Stimulated activated naive CD8-positive, alpha-beta T cell treated with anti-CD3 and anti-CD28 coated beads, Interleukin-15, amount 100 ng/mL, for 72 hours (primary cell): Measurements from ENCODE around the gene BLACAT1.

Experiments used
- ATAC-seq: fragments of 150-1000 bp; cut with Tn5 transposase; 2 replicates; pipeline ENCODE4 v1.10.0; 2021; ENCODE audit warnings: mild to moderate bottlenecking, moderate library complexity
- DNase-seq, 2 donors: peaks; one replicate each; pipeline ENCODE4 v3.0.0; 2021 to 2022
- H3K27ac Mint-ChIP-seq, 2 donors: one replicate each; pipeline ENCODE4 v1.8.0; 2022; ENCODE audit warnings: mild to moderate bottlenecking in 2 of 2, mixed read lengths in 2 of 2, moderate library complexity in 2 of 2
- H3K27me3 Mint-ChIP-seq: one replicate; pipeline ENCODE4 v1.8.0; 2022; ENCODE audit warnings: mixed read lengths
- H3K4me1 Mint-ChIP-seq: one replicate; pipeline ENCODE4 v1.8.0; 2022; ENCODE audit warnings: mild to moderate bottlenecking, mixed read lengths
- H3K4me3 Mint-ChIP-seq, 2 donors: one replicate each; pipeline ENCODE4 v1.8.0; 2022; ENCODE audit warnings: mild to moderate bottlenecking in 2 of 2, mixed read lengths in 2 of 2, moderate library complexity in 1 of 2
- H3K9me3 Mint-ChIP-seq, 2 donors: one replicate each; pipeline ENCODE4 v1.8.0; 2022; ENCODE audit warnings: mixed read lengths in 2 of 2

The BLACAT1 gene

DNA sequence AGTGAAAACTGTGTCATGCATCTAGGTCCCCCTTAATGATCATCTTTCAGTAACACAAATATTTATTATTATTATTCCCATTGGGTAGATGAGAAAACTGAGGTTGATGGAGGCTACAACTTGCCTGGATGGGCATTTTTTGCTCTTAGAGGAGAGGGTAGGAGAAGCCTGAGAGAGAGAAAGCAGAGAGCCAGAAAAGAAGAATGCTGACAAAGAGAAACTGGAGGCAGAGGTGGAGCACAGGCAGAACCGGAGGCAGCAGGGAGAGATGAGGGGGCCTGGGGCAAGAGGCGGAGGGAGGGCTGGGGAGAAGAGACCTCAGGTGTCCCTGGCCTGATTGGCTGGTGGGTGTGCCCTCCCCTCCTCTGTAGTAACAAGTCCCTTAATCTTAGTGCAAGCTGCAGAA, 4.1 kb downstream of the BLACAT1 start:
- H3K9me3 Mint-ChIP-seq, result no peaks in the 10 kb centered on the region
- peaks cover 63% of the 10 kb centered on the region for H3K27me3 Mint-ChIP-seq
- no peak for ATAC-seq
- H3K4me3 Mint-ChIP-seq, result no peak overlapping the region
- no peak overlapping the region for H3K27ac Mint-ChIP-seq
- peaks cover 22% of the 10 kb centered on the region for H3K4me1 Mint-ChIP-seq
- DNase-seq, result no peak

DNA sequence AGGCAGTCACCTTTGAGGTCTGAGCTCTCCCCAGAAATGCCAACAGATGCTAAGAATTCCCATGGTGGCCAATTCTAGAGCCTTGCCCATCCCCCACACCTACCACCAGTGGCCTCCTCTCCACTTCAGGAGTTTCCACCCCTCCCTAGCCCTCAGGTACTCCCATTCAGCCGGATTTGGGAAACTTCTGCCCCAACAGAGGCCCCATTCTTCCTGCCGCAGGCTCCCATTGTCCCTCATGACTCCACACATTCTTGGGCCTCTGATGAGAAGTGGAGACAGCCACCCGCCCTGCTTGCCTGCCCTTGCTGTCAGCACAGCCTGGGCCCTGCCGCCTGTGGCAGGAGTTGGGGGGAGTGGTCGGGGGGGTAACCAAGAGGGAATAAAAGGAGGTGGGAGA, 4.6 kb downstream of the BLACAT1 start:
- Mint-ChIP-seq H3K27me3 (peaks cover 57% of the 10 kb centered on the region), H3K9me3 (no peaks in the 10 kb centered on the region), H3K4me3 (no peak overlapping the region), H3K4me1 (peaks cover 17% of the 10 kb centered on the region), H3K27ac (no peak overlapping the region)
- ATAC-seq (no peak), DNase-seq (no peak)

DNA sequence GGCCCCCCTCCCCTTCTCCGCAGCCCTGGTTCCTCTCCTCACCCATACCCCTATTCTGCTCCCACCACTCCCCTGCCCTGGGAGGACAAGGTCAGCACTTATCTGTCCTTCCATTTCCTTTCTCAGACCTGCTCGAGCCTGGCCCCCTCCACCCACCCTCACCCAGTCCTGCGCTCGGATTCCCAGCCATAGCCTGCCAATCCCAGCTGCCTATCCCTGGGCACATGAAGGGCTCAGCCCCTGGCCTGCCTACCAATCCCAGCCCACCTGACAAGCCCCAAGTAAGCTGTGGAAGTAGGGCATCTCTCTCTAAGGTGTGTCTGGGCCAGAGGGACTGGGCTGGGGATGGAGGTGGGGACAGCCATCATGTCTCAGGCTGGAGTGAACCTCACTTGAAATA, 5.4 kb downstream of the BLACAT1 start:
- peak; percentile 2 for ATAC-seq
- H3K27ac Mint-ChIP-seq, result no peak overlapping the region
- peaks cover 9% of the 10 kb centered on the region for H3K4me1 Mint-ChIP-seq
- peaks cover 50% of the 10 kb centered on the region for H3K27me3 Mint-ChIP-seq
- H3K9me3 Mint-ChIP-seq, result no peaks in the 10 kb centered on the region
- no peak overlapping the region for H3K4me3 Mint-ChIP-seq
- DNase-seq, result no peak

GRCh38 chr1:205449750-205450443, 5.9 kb downstream of the BLACAT1 start:
- ATAC-seq, result peak; percentile 72
- Mint-ChIP-seq H3K27ac (peak overlapping the region; percentile 70 to 88), H3K4me1 (peaks cover 8% of the 10 kb centered on the region), H3K27me3 (peaks cover 44% of the 10 kb centered on the region), H3K9me3 (no peaks in the 10 kb centered on the region), H3K4me3 (peak overlapping the region; percentile 14 to 36)
- peak in 1 of 2 donors; percentile 33 for DNase-seq

DNA sequence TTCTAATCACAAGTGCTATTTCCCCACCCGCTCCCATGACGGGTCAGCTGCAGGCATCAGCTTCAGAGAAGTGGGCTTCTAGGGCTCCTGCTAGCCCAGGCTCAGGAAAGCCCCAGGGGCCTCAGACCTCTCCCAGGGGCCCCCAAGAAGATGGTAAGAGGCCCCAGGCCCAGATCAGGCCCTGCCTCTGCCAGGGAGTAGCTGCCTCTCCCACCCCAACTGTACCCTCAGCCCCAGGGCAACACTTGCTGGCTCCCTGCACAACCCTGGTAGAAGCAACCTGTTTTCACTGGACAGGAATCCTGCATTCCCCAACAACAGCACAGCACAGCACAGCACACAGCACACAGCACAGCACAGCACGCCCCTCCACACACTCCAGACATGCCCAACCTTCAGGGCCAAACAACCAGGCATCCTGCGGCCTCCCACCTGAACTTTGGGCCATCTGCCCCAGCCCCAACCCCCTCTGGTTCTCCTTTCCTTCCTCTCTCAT, 6.5 kb downstream of the BLACAT1 start:
- peaks cover 13% of the 10 kb centered on the region for H3K4me1 Mint-ChIP-seq
- ATAC-seq, result peak; percentile 25

DNA sequence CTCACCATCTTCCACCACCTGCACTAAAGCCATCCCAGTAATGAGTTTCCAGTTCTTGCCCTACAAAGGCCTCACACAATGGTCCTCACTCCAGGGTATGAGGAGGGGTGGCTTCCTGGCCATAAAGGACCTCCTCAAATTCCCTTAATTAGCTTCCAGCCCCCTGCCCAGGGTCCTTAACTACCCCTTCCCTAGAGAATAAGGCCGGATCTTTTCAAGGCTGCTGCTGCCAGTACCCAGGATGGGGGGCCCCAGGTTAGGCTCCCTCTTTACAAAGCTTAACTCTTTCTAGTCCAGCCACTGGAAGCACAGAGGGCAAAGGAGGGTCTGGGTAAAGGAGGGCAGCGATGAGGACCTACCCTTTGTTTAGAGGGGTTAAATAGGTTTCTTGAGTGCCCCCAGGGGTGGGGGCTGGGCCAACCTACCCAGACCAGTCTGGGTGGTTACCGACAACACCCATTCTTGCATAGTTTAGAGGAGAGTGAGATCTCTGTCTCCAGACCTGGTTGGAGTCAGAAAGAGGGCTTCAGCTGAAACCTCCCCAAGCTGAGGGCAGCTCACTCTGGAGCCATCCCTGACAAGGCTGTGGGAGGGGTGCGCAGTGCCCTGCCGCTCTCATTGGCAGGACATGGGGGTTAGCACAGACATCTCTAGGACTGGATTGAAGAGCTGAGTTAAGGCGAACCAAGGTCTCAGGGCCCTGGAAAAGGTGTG, 7.1 kb downstream of the BLACAT1 start:
- peaks cover 42% of the 10 kb centered on the region for H3K27me3 Mint-ChIP-seq
- ATAC-seq (no peak), DNase-seq (no peak)
- no peaks in the 10 kb centered on the region for H3K9me3 Mint-ChIP-seq
- no peak overlapping the region for H3K4me3 Mint-ChIP-seq
- H3K27ac Mint-ChIP-seq, result peak overlapping the region in 1 of 2 donors; percentile 86
- H3K4me1 Mint-ChIP-seq, result peaks cover 14% of the 10 kb centered on the region

More for the DNA sequence above, 6.5 kb downstream of the BLACAT1 start:
- H3K27ac Mint-ChIP-seq, result peak overlapping the region; percentile 70 to 88
- H3K4me3 Mint-ChIP-seq, result peak overlapping the region; percentile 14 to 36
- peaks cover 42% of the 10 kb centered on the region for H3K27me3 Mint-ChIP-seq
- H3K9me3 Mint-ChIP-seq, result no peaks in the 10 kb centered on the region
- no peak for DNase-seq

GRCh38 chr1:205447457-205448341, 8.1 kb downstream of the BLACAT1 start:
- ATAC-seq (no peak), DNase-seq (no peak)
- H3K4me3 Mint-ChIP-seq, result no peak overlapping the region
- peaks cover 35% of the 10 kb centered on the region for H3K27me3 Mint-ChIP-seq
- H3K9me3 Mint-ChIP-seq, result no peaks in the 10 kb centered on the region
- peaks cover 14% of the 10 kb centered on the region for H3K4me1 Mint-ChIP-seq
- H3K27ac Mint-ChIP-seq, result no peak overlapping the region

DNA sequence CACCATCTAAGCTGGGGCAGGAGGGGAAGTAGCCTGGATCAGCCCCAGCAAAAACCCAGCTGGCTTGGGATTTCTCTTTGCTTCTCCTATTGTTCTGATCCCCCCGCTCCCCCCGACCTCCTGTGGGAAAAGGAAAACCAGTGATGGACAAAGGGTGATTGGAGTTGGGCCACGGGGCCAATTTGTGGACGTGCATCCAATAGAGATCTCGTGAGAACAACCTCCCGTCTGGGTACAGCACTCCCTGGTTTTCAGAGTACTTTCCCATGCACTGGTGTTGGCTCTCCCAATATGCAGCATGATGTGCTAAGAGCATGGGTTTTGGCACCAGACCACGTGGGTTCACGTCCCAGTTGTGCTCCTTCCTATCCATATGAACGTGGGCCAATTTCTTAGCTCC, 9.0 kb downstream of the BLACAT1 start:
- H3K4me3 Mint-ChIP-seq, result no peak overlapping the region
- H3K27ac Mint-ChIP-seq, result no peak overlapping the region
- H3K27me3 Mint-ChIP-seq, result peaks cover 26% of the 10 kb centered on the region
- peaks cover 17% of the 10 kb centered on the region for H3K4me1 Mint-ChIP-seq
- H3K9me3 Mint-ChIP-seq, result no peaks in the 10 kb centered on the region
- DNase-seq, result no peak
- ATAC-seq, result no peak

DNA sequence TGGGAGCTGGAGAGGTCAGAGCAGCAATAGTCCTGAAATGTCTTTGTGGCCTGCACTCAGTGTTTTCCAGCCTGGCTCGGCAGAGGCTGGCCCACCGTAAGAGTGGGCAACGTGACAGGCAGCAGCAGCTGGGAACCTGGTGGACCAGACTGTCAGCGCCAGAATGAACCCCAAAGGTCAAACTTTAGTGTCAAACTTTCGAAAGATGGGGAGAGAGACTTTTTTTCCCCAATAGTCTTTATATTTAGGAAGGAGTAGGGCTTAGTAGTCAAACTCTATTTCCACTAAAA, 10.3 kb downstream of the BLACAT1 start:
- Mint-ChIP-seq H3K9me3 (no peaks in the 10 kb centered on the region), H3K4me3 (no peak overlapping the region), H3K27me3 (peaks cover 14% of the 10 kb centered on the region), H3K4me1 (peaks cover 30% of the 10 kb centered on the region), H3K27ac (no peak overlapping the region)
- ATAC-seq (no peak), DNase-seq (no peak)

DNA sequence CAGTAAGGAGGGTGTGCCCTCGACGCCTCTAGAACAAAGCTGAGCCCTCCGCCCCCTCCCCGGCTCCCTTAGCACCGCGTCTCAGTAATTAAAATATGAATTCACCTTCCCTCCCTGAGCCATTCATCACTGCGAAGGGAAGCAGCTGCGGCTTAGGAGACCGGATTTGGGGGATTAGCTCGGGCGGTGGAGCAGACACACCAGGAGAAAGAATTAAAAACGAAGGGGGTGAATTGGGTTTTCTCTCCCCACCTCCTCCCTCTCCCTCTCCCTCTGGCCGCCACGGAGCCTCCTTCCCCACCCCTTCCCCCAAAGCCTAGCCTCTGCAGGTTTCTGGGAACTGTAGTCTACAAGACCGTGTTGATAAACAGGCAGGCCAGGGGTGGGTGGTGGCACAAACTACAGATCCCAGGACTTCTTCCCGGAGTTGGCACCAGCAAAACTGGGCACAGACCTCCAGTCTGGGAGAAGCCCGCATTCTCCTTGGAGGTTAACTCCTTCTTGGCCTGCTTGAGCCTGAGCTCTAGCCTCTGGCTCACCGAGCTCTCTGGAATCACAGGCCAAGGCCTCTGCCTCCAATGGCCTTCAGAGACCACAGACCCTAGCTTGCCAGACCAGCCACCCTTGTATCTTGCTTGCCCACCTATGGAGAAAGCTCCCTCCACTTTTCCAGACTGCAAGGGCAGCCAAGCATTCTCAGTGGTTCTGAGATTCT, 10.8 kb downstream of the BLACAT1 start:
- DNase-seq (no peak), ATAC-seq (no peak)
- peaks cover 35% of the 10 kb centered on the region for H3K4me1 Mint-ChIP-seq
- no peaks in the 10 kb centered on the region for H3K9me3 Mint-ChIP-seq
- H3K4me3 Mint-ChIP-seq, result no peak overlapping the region
- no peak overlapping the region for H3K27ac Mint-ChIP-seq
- H3K27me3 Mint-ChIP-seq, result peaks cover 13% of the 10 kb centered on the region

DNA sequence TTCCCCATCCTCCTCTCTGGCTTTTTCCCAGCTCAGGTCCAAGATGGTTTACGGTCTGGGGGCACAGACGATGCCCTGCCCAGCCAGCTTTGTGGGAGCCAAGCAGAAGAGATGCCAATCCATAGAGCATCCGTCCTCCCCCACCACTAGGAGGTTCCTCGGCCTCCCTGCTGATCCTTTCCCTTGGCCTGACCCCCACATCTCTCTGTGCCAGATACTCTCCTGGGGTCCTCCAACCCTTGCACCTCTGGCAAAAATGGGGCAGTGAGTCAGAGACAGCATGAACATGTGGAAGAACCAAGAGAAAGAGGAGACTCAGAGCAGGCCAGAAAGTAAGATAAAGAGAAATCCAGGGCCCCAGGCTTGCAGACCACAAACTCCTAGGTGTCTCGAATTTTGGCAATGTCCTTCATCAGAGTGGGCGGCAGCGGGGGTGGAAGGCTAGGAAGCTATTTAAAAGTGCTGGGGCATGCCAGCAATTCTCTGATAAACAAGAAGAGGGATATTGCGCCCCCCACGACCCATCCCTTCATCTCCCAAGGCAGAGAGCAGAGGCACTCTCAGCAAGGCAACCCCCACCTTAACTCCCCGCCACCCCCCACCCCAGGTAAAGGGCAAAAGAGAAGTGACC, 11.4 kb downstream of the BLACAT1 start:
- no peak for ATAC-seq
- Mint-ChIP-seq H3K9me3 (no peaks in the 10 kb centered on the region), H3K27me3 (peaks cover 13% of the 10 kb centered on the region), H3K27ac (no peak overlapping the region), H3K4me3 (no peak overlapping the region), H3K4me1 (peaks cover 37% of the 10 kb centered on the region)
- no peak for DNase-seq

- H3K27ac Mint-ChIP-seq, result no peak overlapping the region
- peaks cover 17% of the 10 kb centered on the region for H3K27me3 Mint-ChIP-seq
- no peak for DNase-seq
- ATAC-seq, result no peak
- H3K9me3 Mint-ChIP-seq, result no peaks in the 10 kb centered on the region
- peaks cover 34% of the 10 kb centered on the region for H3K4me1 Mint-ChIP-seq
- no peak overlapping the region for H3K4me3 Mint-ChIP-seq
These were observed 12.1 kb downstream of the BLACAT1 start for GRCh38 chr1:205443585-205444299.

DNA sequence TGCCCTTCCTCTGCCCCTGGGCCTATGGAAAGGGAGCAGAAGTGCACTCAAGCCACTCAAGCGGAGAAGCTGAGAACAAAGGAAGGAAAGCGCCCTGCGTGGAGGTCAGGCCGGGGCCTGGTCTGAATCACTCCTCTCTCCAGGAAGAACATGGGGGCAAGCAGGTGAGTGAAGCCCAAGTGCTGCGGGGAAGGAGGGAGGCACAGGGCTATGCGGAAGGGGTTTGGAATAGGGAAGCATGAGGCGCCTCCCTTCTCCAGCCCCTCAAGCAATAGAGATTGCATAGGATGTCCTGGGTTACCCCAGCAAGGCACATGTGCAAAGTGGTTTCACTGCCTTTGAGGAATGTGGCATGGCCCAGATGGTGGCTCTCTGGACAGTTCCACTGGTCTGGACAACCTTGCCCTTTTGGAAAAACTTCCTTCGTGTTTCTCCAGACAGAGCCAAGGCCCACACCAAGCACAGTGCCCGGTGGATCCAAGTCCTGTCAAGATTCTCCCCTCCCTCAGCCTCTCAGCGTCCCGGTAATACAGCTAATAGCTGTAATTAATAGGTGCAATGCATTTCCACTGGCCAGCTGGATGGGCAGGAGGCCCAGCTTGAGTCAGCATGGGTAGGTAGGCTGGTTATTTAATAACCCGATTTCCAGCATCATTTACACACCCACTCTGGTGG, 13.7 kb downstream of the BLACAT1 start:
- DNase-seq (no peak), ATAC-seq (no peak)
- Mint-ChIP-seq H3K9me3 (no peaks in the 10 kb centered on the region), H3K27ac (no peak overlapping the region), H3K4me3 (no peak overlapping the region), H3K4me1 (peaks cover 34% of the 10 kb centered on the region), H3K27me3 (peaks cover 20% of the 10 kb centered on the region)

- H3K27ac Mint-ChIP-seq, result peak overlapping the region in 1 of 2 donors; percentile 95
- ATAC-seq (no peak), DNase-seq (no peak)
- peaks cover 20% of the 10 kb centered on the region for H3K27me3 Mint-ChIP-seq
- peaks cover 34% of the 10 kb centered on the region for H3K4me1 Mint-ChIP-seq
- peak overlapping the region; percentile 74 to 86 for H3K4me3 Mint-ChIP-seq
- H3K9me3 Mint-ChIP-seq, result no peaks in the 10 kb centered on the region
These were observed 14.2 kb downstream of the BLACAT1 start for GRCh38 chr1:205441716-205442050.
